Testis (tissue), 2 donors: Measurements from ENCODE around the gene KRT6C.

ENCODE experiments used
- POLR2A ChIP-seq: fragments of 450-650 bp; IDR thresholded peaks from one replicate; pipeline ENCODE4 v1.6.1; 2017; ENCODE audit warnings: antibody characterized with exemption, mild to moderate bottlenecking, moderate library complexity
- TF ChIP-seq, protein P1 (sequence below), 3 experiments: fragments of 450-650 bp in 2 of 3; fragments of 200-600 bp in 1 of 3; sonication (generic) in 1 of 3; IDR thresholded peaks; one replicate each; pipeline ENCODE4 v1.5.1; 2016 to 2019; ENCODE audit warnings: antibody characterized with exemption in 3 of 3, mild to moderate bottlenecking in 2 of 3, moderate library complexity in 1 of 3

GRCh38 chr12:52442600-52443061, 31.0 kb downstream of the KRT6C start:
- TF ChIP-seq, protein P1, sequence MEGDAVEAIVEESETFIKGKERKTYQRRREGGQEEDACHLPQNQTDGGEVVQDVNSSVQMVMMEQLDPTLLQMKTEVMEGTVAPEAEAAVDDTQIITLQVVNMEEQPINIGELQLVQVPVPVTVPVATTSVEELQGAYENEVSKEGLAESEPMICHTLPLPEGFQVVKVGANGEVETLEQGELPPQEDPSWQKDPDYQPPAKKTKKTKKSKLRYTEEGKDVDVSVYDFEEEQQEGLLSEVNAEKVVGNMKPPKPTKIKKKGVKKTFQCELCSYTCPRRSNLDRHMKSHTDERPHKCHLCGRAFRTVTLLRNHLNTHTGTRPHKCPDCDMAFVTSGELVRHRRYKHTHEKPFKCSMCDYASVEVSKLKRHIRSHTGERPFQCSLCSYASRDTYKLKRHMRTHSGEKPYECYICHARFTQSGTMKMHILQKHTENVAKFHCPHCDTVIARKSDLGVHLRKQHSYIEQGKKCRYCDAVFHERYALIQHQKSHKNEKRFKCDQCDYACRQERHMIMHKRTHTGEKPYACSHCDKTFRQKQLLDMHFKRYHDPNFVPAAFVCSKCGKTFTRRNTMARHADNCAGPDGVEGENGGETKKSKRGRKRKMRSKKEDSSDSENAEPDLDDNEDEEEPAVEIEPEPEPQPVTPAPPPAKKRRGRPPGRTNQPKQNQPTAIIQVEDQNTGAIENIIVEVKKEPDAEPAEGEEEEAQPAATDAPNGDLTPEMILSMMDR (IDR thresholded peaks at IDR 0.05), result no peak
- no peak for TF ChIP-seq POLR2A
